Fibroblast of mammary gland (primary cell): ENCODE data around the gene TMEM184A.

Experiments used
- DNase-seq: peaks from one replicate; pipeline ENCODE4 v3.0.0-alpha.2; 2010; ENCODE audit warnings: low read depth
- H3K4me3 ChIP-seq: 2 replicates; pipeline ENCODE4 v1.5.1; 2011; ENCODE audit warnings: low read depth, mild to moderate bottlenecking, low read length, moderate library complexity; ENCODE audit not compliant: control insufficient read depth
- CTCF ChIP-seq: conservative IDR thresholded peaks from 2 replicates; pipeline ENCODE4 v1.5.1; 2011; ENCODE audit warnings: low read depth, low read length, inconsistent platforms; ENCODE audit not compliant: control insufficient read depth, insufficient read depth

The TMEM184A gene

GRCh38 chr7:1514995-1515401 is 41.0 kb downstream of the TMEM184A start:
- TF ChIP-seq CTCF: no peak
- no peak overlapping the region for H3K4me3 ChIP-seq
- no peak for DNase-seq

- no peak overlapping the region for H3K4me3 ChIP-seq
- no peak for DNase-seq
- TF ChIP-seq CTCF: no peak
These were observed 41.6 kb downstream of the TMEM184A start for GRCh38 chr7:1514407-1514806.

- no peak overlapping the region for H3K4me3 ChIP-seq
- DNase-seq: no peak
- TF ChIP-seq CTCF: no peak
These were observed 42.3 kb downstream of the TMEM184A start for GRCh38 chr7:1513657-1514095.

- DNase-seq: peak; percentile 41
- no peak overlapping the region for H3K4me3 ChIP-seq
- no peak for TF ChIP-seq CTCF
These were observed 43.0 kb downstream of the TMEM184A start for GRCh38 chr7:1512781-1513656.

- DNase-seq: no peak
- no peak for TF ChIP-seq CTCF
- H3K4me3 ChIP-seq: no peak overlapping the region
These were observed 44.3 kb downstream of the TMEM184A start for GRCh38 chr7:1511444-1512422.

GRCh38 chr7:1510780-1511154 is 45.2 kb downstream of the TMEM184A start:
- DNase-seq: no peak
- no peak for TF ChIP-seq CTCF
- H3K4me3 ChIP-seq: no peak overlapping the region
